Psoas muscle (tissue), 8 donors: ENCODE measurements around the gene SLC36A1. TPM values are rescaled to one million over a fixed set of nuclear protein-coding genes. Genes with fewer than 3 reads are reported as not detected.

Experiments
- ATAC-seq, 4 donors: fragments of 200-7000 bp; cut with Tn5 transposase; one replicate each; pipeline ENCODE4 v1.9.1; 2020; ENCODE audit warnings: moderate library complexity in 3 of 4, mild to moderate bottlenecking in 2 of 4
- DNase-seq, 2 donors: peaks; one replicate each; pipeline ENCODE4 v3.0.0-alpha.2; 2020
- H3K27ac ChIP-seq: fragments of 200-600 bp; one replicate; pipeline ENCODE4 v1.8.0; 2022
- H3K27me3 ChIP-seq, 3 donors: fragments of 200-600 bp in 1 of 3; one replicate each; pipeline versions ENCODE4 v1.6.1 to v1.8.0; 2013 to 2022; ENCODE audit warnings: low read length in 2 of 3, mild to moderate bottlenecking in 2 of 3, moderate library complexity in 1 of 3; ENCODE audit not compliant: insufficient read depth in 3 of 3
- H3K36me3 ChIP-seq, 2 donors: fragments of 200-600 bp in 1 of 2; one replicate each; pipeline versions ENCODE4 v1.6.1 to v1.8.0; 2013 to 2022; ENCODE audit warnings: low read depth in 1 of 2, mild to moderate bottlenecking in 1 of 2, moderate library complexity in 1 of 2; ENCODE audit not compliant: insufficient read depth in 1 of 2
- H3K4me1 ChIP-seq: fragments of 200-600 bp; one replicate; pipeline ENCODE4 v1.8.0; 2022
- H3K4me3 ChIP-seq: fragments of 200-600 bp; one replicate; pipeline ENCODE4 v1.8.0; 2022; ENCODE audit warnings: mild to moderate bottlenecking
- H3K9me3 ChIP-seq: fragments of 200-600 bp; one replicate; pipeline ENCODE4 v1.8.0; 2022
- WGBS, 3 donors: extraction: QIAGEN DNeasy Blood & Tissue Kit; methylation state at CpG; one replicate each; pipeline versions ENCODE4 v1.1.6 to v1.1.7; 2013; 5-methylcytosine and 5-hydroxymethylcytosine counted together
- intact Hi-C, 2 donors: fragments of 100-400 bp; cut with DNase I; formaldehyde crosslinking; loops; one replicate each; pipeline versions ENCODE4 v1.11.0 to v1.14.2; 2022
- long read RNA-seq, 2 donors: library from polyadenylated mRNA; unstranded; transcript quantifications; one replicate each; pipeline ENCODE4 v2.0.0, GENCODE V29; 2021
- polyA plus RNA-seq, 3 donors: library from polyadenylated mRNA; stranded (reverse); fragments of 200-250 nt; gene quantifications; one replicate each; pipeline ENCODE4 v1.2.3, GENCODE V29; 2013
- total RNA-seq, 4 donors: library from RNA; stranded (reverse); fragmentation: NEBNext Ultra II Directional in 2 of 4; extraction: Animal tissue kit (Norgen Biotek cat#: 25700) in 2 of 4; gene quantifications; one replicate each; pipeline versions ENCODE4 v1.2.1 to v1.2.4, GENCODE V29; 2021 to 2023
- TF ChIP-seq, protein P1 (sequence below): fragments of 200-600 bp; IDR thresholded peaks from one replicate; pipeline ENCODE4 v1.8.0; 2022; ENCODE audit warnings: antibody characterized with exemption
- donor health status: healthy with polysubstance abuse.
- donor health status: DM: no; HTN: no; CAD: no; lungs with moderate emphysema.
- donor health status: Bipolar disorder and iron deficiency.
- donor health status: healthy.
- donor health status: DM: yes; HTN: yes; CAD: no.
- donor health status: DM: no; HTN: no; CAD: no.
- donor health status: DM: no; HTN: no; CAD: no.
- donor health status: DM: yes; HTN: yes; CAD: no.

SLC36A1 gene
- 10 to 100 TPM; 12.0 to 19.7 (median 15.1) TPM for total RNA-seq
- polyA plus RNA-seq, result 1 to 10 TPM; 1.7 to 7.1 (median 5.9) TPM
- long read RNA-seq, donor 1, partial matches to known transcripts, result 0 of 6 reads
- long read RNA-seq, donor 1, other reads (novel, unspliced or antisense), result 6 of 6 reads
- long read RNA-seq, donor 2, partial matches to known transcripts, result 1 of 13 reads
- long read RNA-seq, donor 2, other reads (novel, unspliced or antisense), result 12 of 13 reads

DNA sequence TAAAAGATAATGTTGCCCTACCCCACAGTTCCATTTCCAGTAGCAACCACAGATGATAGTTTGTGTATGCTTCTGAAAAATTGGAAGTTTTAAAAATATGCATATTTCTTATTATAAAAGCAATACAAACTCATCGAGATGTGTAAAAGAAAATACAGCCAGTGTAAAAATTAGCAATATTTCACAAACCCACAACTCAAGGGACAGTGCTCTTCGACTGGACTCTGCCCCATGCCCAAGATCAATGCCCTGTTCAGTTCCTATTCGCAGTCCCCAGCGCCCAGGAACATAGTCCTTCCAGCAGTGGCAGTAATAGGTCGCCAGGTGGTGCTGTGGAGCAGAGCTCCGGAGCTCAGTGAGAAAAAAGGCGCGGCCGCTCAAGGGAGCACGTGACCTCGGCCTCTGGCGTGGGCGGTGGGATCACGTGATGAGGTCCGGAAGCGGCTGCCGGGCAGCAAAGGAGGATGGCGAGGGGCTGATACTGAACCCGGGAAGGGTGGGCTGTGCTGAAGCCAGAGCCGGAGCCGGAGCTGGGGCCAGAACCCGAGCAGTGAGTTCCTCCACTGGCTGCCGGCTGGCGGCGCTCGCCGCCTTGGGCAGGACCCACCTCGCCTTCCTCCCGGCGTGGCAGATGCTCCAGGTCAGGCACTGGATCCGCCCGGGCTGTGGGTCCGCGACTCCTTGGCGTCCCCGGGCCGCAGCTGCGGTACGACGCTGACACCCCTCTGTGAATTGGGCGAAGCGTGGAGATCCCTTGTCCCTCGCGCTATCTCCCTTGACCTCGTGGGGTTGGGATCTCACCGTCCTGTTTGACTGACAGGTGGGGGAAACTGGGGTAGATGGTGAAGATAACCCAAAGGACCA, at the start of gene SLC36A1:
Gene SLC36A1 (plus strand): TSS at position 430 of the 864 bp plus-strand sequence. CDS start 11,190 bp downstream, outside the sequence.
- peaks cover 26% of the 10 kb centered on the region for H3K4me1 ChIP-seq
- H3K4me3 ChIP-seq, result peak within 1 kb of the TSS; percentile 79
- WGBS, 3 donors, result 0 to 1% (median 0%) methylated on average over 42 to 46 of the region's 46 CpGs
- peak; percentile 94 to 97 for DNase-seq
- peak; percentile 93 to 98 (median 96) for ATAC-seq
- intact Hi-C loops, result loop anchor here (1.0 to 10.0 kb wide), 5 partner anchors 55 to 295 kb away; no protein-coding TSS in a partner anchor
- no peaks in the 10 kb centered on the region for H3K9me3 ChIP-seq
- no peaks in the 10 kb centered on the region for H3K27me3 ChIP-seq
- TF ChIP-seq, protein P1, sequence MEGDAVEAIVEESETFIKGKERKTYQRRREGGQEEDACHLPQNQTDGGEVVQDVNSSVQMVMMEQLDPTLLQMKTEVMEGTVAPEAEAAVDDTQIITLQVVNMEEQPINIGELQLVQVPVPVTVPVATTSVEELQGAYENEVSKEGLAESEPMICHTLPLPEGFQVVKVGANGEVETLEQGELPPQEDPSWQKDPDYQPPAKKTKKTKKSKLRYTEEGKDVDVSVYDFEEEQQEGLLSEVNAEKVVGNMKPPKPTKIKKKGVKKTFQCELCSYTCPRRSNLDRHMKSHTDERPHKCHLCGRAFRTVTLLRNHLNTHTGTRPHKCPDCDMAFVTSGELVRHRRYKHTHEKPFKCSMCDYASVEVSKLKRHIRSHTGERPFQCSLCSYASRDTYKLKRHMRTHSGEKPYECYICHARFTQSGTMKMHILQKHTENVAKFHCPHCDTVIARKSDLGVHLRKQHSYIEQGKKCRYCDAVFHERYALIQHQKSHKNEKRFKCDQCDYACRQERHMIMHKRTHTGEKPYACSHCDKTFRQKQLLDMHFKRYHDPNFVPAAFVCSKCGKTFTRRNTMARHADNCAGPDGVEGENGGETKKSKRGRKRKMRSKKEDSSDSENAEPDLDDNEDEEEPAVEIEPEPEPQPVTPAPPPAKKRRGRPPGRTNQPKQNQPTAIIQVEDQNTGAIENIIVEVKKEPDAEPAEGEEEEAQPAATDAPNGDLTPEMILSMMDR, result peak; percentile 98
- peak within 1 kb of the TSS; percentile 82 for H3K27ac ChIP-seq
- no peaks in the 10 kb centered on the region for H3K36me3 ChIP-seq

DNA sequence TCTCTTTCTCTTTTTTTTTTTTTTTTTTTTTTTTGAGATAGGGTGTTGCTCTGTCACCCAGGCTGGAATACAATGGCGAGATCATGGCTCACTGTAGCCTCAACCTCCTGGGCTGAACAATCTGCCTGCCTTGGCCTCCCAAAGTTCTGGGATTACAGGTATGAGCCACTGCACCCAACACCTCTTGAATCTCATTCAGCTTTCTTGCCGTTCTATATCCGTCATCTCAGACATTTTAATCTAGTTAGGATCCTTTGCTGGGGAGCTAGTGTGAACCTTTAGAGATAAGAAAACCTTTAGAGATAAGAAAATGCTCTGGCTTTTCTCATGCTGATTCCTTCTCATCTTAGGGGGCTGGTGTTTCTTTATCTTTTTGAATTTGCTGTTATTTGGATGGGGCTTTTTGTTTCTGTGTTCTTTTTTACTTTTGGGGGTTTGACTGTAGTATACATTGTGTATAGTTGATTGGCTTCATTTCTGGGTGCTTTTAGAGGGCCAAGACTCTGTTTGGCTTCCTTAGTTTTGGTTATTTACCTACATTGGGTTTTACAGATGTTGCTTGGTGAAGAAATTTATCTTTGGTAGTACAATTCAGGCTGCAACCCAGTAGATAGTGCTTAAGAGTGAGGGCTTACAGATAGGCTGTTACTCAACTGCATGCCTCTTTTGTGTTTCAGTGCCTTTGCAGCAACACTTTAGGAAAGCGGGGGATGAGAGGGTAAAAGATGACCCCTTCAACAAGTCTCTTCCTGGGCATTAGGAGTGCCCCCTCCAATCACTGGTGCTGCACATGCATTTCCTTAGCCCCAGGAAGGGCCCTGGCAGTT, 41.9 kb upstream of the SLC36A1 start:
- no peak for DNase-seq
- ATAC-seq, result no peak
- H3K4me1 ChIP-seq, result peaks cover 9% of the 10 kb centered on the region
- 75 to 88% (median 83%) methylated on average over 4 of the region's 4 CpGs for WGBS, 3 donors
- no peak overlapping the region for H3K27ac ChIP-seq
- no peaks in the 10 kb centered on the region for H3K9me3 ChIP-seq
- intact Hi-C loops, result no loop called here
- H3K36me3 ChIP-seq, result no peaks in the 10 kb centered on the region
- no peak overlapping the region for H3K4me3 ChIP-seq
- H3K27me3 ChIP-seq, result no peaks in the 10 kb centered on the region
- TF ChIP-seq, protein P1, result no peak

DNA sequence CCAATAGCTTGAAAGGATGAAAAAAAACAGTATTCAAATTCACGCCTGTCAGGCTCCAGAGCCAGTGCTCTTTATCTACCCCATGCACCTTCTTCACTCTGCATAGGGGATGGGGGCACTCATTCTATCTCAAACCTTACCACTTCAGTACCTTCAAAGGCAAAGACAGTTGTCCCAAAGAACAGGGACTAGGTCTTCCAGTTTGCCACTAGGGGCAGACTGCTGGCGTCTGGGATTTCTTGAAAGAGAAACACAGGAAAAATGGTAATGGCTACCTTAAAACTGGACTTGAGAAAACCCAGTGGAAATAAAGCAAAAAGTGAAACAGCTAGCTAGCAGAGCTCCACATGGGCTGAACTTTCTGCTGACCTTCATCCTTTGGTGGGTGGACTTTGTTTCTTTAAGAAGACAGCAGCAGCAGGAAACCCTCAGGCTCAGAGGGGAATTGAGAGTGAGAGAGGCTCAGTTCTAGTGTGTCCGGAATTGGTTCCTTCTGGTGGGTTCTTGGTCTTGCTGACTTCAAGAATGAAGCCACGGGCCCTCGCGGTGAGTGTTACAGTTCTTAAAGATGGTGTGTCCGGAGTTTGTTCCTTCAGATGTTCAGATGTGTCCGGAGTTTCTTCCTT, 41.0 kb upstream of the SLC36A1 start:
- ATAC-seq, result no peak
- H3K36me3 ChIP-seq, result no peaks in the 10 kb centered on the region
- H3K4me3 ChIP-seq, result no peak overlapping the region
- 82 to 86% (median 83%) methylated on average over 6 to 8 of the region's 8 CpGs for WGBS, 3 donors
- DNase-seq, result no peak
- H3K27ac ChIP-seq, result no peak overlapping the region
- TF ChIP-seq, protein P1, result peak; percentile 36
- no peaks in the 10 kb centered on the region for H3K27me3 ChIP-seq
- intact Hi-C loops, result no loop called here
- H3K4me1 ChIP-seq, result peaks cover 9% of the 10 kb centered on the region
- H3K9me3 ChIP-seq, result no peaks in the 10 kb centered on the region

DNA sequence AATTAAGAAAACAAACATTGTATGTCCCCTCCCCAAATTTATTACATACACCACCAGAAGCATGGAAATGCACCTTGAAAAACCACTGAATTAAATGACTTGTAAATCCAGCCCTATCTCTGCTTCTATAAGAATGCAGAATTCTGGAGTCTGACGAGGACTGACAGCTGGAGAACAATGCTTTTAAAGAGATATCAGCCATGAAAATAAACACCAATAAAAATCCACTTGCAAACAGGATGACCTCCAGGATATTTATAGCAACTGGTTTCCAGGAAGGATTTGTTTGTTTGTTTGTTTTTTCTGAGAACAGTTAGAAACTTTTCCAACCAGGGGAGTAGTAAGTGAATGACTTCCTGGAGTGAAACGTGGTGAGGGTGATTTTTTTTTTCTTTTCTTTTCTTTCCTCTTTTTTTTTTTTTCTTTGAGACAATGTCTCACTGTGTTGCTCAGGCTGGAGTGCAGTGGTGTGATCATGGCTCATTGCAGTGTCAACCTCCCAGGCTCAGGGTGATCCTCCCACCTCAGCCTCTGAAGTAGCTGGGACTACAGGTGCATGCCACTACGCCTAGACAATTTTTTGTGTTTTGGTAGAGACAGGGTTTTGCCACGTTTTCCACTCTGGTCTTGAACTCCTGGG, 38.7 kb upstream of the SLC36A1 start:
- intact Hi-C loops, result no loop called here
- peak overlapping the region; percentile 19 for H3K27ac ChIP-seq

More for the DNA sequence above, 38.7 kb upstream of the SLC36A1 start:
- Histone ChIP-seq H3K4me3 (no peak overlapping the region), H3K9me3 (no peaks in the 10 kb centered on the region), H3K36me3 (no peaks in the 10 kb centered on the region), H3K4me1 (peaks cover 9% of the 10 kb centered on the region), H3K27me3 (no peaks in the 10 kb centered on the region)
- WGBS, 3 donors, result 26 to 31% (median 28%) methylated on average over 4 of the region's 4 CpGs
- TF ChIP-seq, protein P1, result no peak
- DNase-seq (no peak), ATAC-seq (peak; percentile 42 to 78 (median 60))
